Kidney epithelial cell (primary cell): ENCODE data around the gene PRUNE2. TPM values are rescaled to one million over a fixed set of nuclear protein-coding genes. Genes with fewer than 3 reads are reported as not detected.

Experiments
- DNase-seq: peaks from one replicate; pipeline ENCODE4 v3.0.0-alpha.2; 2010; ENCODE audit warnings: low read depth
- H3K27me3 ChIP-seq: 2 replicates; pipeline ENCODE4 v1.6.0; 2011; ENCODE audit warnings: low read length; ENCODE audit not compliant: control insufficient read depth, insufficient read depth
- H3K36me3 ChIP-seq: 2 replicates; pipeline ENCODE4 v1.5.1; 2011; ENCODE audit warnings: low read length; ENCODE audit not compliant: control insufficient read depth, insufficient read depth
- H3K4me3 ChIP-seq: 2 replicates; pipeline ENCODE4 v1.5.1; 2011; ENCODE audit warnings: low read depth, mild to moderate bottlenecking, control low read depth, low read length
- total RNA-seq: library from RNA; depleted of rRNA; stranded (reverse); fragments of >200 nt; gene quantifications from 2 replicates; pipeline ENCODE4 v1.2.3, GENCODE V29; 2015
- TF ChIP-seq, protein P1 (sequence below): IDR thresholded peaks from 2 replicates; pipeline ENCODE4 v1.5.1; 2011; ENCODE audit warnings: mild to moderate bottlenecking, moderate library complexity, low read length, control low read depth, inconsistent platforms; ENCODE audit not compliant: insufficient read depth, poor library complexity, severe bottlenecking

The PRUNE2 gene
- total RNA-seq, 1 donor from 2014 or later = 1.0 TPM

DNA sequence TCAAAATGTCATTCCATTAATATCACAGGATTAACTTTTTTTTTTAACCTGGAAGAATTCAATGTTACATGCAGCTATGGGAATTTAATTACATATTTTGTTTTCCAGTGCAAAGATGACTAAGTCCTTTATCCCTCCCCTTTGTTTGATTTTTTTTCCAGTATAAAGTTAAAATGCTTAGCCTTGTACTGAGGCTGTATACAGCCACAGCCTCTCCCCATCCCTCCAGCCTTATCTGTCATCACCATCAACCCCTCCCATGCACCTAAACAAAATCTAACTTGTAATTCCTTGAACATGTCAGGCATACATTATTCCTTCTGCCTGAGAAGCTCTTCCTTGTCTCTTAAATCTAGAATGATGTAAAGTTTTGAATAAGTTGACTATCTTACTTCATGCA, 121.0 kb downstream of the PRUNE2 start:
- TF ChIP-seq, protein P1, sequence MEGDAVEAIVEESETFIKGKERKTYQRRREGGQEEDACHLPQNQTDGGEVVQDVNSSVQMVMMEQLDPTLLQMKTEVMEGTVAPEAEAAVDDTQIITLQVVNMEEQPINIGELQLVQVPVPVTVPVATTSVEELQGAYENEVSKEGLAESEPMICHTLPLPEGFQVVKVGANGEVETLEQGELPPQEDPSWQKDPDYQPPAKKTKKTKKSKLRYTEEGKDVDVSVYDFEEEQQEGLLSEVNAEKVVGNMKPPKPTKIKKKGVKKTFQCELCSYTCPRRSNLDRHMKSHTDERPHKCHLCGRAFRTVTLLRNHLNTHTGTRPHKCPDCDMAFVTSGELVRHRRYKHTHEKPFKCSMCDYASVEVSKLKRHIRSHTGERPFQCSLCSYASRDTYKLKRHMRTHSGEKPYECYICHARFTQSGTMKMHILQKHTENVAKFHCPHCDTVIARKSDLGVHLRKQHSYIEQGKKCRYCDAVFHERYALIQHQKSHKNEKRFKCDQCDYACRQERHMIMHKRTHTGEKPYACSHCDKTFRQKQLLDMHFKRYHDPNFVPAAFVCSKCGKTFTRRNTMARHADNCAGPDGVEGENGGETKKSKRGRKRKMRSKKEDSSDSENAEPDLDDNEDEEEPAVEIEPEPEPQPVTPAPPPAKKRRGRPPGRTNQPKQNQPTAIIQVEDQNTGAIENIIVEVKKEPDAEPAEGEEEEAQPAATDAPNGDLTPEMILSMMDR = no peak
- H3K27me3 ChIP-seq = no peaks in the 10 kb centered on the region
- H3K4me3 ChIP-seq = no peak overlapping the region
- DNase-seq = no peak
- no peaks in the 10 kb centered on the region for H3K36me3 ChIP-seq

DNA sequence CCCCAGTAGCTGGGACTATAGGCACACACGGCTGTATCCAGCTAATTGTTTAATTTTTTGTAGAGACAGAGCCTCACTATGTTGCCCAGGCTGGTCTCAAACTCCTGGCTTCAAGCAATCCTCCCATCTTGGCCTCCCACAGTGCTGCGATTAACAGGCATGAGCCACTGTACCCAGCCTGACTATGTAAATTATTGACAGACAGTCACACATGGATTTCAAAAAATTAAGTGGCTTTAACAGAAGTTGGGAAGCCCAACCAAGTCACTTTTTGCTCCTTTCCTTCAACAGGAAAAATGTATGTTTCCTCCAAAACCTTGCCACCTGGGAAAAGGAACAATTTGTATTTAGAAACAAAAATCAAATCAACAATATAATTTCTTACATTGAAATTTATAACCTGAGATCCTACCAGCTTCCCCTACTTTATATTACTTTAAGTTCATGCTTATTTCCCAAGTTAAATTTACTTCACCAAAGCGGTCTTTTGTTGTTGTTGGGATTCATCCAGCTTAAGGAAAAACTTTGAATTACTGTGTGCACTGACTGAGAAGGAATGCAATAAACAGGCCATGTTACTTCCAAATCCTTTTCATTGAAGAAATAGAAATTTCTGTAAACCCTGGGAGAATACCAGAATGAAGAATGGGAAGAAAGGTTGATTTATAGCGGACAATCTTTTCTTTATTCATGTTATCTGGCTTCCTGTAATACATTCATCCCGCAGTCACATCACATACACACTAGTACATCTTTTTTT, 133.0 kb downstream of the PRUNE2 start:
- H3K36me3 ChIP-seq = no peaks in the 10 kb centered on the region
- peak; percentile 38 for DNase-seq
- H3K27me3 ChIP-seq = no peaks in the 10 kb centered on the region
- TF ChIP-seq, protein P1 = no peak
- H3K4me3 ChIP-seq = no peak overlapping the region

DNA sequence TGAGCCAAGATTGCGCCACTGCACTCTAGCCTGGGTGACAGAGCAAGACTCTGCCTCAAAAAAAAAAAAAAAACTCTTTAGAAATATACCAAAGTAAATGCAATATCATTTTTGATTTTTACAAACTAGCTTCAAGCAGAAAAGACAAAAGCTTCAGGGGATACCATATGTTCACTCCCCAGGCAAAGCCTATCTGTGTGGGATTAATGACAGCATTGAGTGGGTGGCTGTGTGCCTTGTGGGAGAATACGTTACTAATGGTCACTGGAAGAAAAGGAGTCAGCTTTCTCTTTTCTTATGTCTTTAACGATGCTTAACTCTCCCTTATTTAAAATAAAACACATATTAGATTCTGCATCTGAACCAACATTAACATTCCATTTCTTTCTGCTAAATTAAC, 139.8 kb downstream of the PRUNE2 start:
- no peak for DNase-seq
- TF ChIP-seq, protein P1 = no peak
- H3K4me3 ChIP-seq = no peak overlapping the region
- H3K27me3 ChIP-seq = no peaks in the 10 kb centered on the region
- no peaks in the 10 kb centered on the region for H3K36me3 ChIP-seq

DNA sequence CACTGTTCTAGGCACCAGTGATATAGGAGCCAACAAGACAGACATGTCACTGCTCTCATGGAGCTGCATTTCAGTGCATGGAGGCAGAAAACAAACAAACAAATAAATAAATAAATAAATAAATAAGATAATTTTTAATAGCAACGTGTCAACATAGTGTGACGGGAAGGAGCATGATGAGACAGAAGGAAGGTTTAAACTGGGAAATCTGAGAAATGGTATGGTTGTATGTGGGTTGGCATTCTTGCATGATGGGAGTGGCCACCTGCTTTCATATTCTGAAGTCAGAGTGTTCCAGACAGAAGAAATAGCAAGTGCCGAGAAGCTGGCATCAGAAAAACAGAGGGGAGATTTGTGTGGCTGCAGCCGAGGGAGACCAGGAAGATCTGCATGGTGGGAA, 141.8 kb downstream of the PRUNE2 start, which contains the start of gene PCA3:
PCA3 (plus strand) TSS at position 301 of the 400 bp plus-strand sequence.
- TF ChIP-seq, protein P1 = no peak
- no peak for DNase-seq
- Histone ChIP-seq H3K4me3 (no peak within 1 kb of the TSS), H3K27me3 (no peaks in the 10 kb centered on the region), H3K36me3 (no peaks in the 10 kb centered on the region)

DNA sequence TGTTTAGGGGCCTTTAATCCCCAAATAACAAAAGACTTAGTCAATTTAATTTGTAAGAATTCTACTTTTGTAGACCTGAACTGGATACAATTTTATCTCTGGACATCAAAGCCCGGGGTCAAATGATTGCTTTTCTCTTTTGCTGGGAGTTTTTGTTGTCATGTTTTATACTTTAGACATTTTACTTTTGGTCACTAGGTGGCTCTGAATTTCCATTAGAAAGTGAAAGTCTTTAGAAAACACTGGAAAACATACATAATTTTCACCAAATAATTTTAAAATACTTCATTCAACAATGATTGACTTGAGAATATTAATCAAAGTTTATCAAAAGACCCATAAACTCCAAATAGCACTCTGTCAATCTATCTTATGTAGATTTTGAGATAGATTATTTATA, 144.5 kb downstream of the PRUNE2 start:
- DNase-seq = no peak
- Histone ChIP-seq H3K36me3 (no peaks in the 10 kb centered on the region), H3K4me3 (no peak overlapping the region), H3K27me3 (no peaks in the 10 kb centered on the region)
- TF ChIP-seq, protein P1 = peak; percentile 40

DNA sequence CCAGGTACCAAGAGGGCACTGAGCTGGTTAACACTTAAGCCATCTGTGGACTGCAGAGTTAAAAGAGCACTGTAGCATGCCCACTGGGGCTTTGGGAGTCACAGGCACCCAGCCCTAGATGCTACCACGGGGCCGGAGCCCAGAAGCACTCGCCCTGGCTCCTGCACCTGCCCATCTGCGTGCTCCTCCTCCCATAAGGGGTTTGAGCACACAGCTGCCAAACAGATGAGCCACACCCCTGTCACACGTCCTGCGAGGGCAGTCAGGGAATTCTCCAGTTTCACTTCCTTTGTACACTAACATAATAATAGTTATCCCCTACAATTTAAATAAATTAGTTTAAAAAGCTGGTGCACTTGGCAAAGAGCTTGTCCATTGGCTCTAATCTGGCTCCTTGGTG, 146.2 kb downstream of the PRUNE2 start:
- Histone ChIP-seq H3K36me3 (no peaks in the 10 kb centered on the region), H3K27me3 (no peaks in the 10 kb centered on the region), H3K4me3 (no peak overlapping the region)
- DNase-seq = no peak
- TF ChIP-seq, protein P1 = no peak
